ENCODE results near the gene AFF1. TPM values are rescaled to one million over a fixed set of nuclear protein-coding genes. Genes with fewer than 3 reads are reported as not detected.

Gene AFF1
- total RNA-seq, 1 experiment from 2014 or later, result 23.9 TPM

DNA sequence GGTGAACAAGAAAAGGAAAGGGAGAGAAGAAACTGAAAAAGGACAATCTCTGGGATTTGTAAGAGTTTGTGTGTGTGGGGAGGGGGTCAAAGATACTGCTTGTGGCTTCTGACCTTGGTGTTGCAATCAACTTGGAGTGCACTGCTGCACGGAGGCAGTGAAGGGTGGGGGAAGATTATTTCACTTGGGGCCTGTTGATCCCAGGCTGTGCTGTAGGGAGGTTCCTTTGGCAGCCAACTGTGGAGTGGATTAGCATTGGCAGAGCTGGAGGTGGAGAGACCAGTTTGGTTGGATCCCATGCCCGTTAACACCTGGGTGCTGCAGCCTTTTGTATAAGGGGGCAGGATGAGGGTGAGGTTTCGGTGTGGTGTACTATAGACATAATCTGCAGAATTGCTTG lies 38.2 kb downstream of the AFF1 start:
- no peak overlapping the region for H3K4me3 ChIP-seq (ENCODE audit: low read depth in 2 of 2, low read length in 2 of 2)
- H3K9me3 ChIP-seq (ENCODE audit: control insufficient read depth, insufficient read depth, low read depth, low read length), result no peaks in the 10 kb centered on the region
- peaks cover 5% of the 10 kb centered on the region; the same call in 1 of the 2 replicates for H3K4me1 ChIP-seq (ENCODE audit: control insufficient read depth, insufficient read depth, low read length)
- H3K36me3 ChIP-seq (ENCODE audit: control insufficient read depth, insufficient read depth, low read length), result no peaks in the 10 kb centered on the region
- BruUV-seq (replicated peaks), result no TSS peak
- in situ Hi-C loops (cut with HindIII; ENCODE audit: low pct_unique_long_range_greater_than_20kb, low sequenced_read_pairs) (no loop called here), intact Hi-C loops (cut with micrococcal nuclease; ENCODE audit: unreplicated experiment) (no loop called here)
- DNase-seq (ENCODE audit: low read depth, low spot score), result no peak
- ChIA-PET POLR2A (no interaction called here), CTCF (no interaction called here)
- no peak for ATAC-seq
- no peaks in the 10 kb centered on the region for H3K27me3 ChIP-seq (ENCODE audit: control insufficient read depth, insufficient read depth, low read length)
- H3K27ac ChIP-seq (ENCODE audit: low read length), result no peak overlapping the region
- TF ChIP-seq CTCF (IDR thresholded peaks at IDR 0.05) (no peak), SIN3A (IDR thresholded peaks at IDR 0.05; ENCODE audit: borderline replicate concordance, insufficient read depth, low read depth, low read length) (no peak), TCF7L2 (IDR thresholded peaks at IDR 0.05; ENCODE audit: low read depth, low read length) (no peak), POLR2AphosphoS5 (IDR thresholded peaks at IDR 0.05; ENCODE audit: low read depth, low read length) (no peak)
- TF ChIP-seq, protein P1, sequence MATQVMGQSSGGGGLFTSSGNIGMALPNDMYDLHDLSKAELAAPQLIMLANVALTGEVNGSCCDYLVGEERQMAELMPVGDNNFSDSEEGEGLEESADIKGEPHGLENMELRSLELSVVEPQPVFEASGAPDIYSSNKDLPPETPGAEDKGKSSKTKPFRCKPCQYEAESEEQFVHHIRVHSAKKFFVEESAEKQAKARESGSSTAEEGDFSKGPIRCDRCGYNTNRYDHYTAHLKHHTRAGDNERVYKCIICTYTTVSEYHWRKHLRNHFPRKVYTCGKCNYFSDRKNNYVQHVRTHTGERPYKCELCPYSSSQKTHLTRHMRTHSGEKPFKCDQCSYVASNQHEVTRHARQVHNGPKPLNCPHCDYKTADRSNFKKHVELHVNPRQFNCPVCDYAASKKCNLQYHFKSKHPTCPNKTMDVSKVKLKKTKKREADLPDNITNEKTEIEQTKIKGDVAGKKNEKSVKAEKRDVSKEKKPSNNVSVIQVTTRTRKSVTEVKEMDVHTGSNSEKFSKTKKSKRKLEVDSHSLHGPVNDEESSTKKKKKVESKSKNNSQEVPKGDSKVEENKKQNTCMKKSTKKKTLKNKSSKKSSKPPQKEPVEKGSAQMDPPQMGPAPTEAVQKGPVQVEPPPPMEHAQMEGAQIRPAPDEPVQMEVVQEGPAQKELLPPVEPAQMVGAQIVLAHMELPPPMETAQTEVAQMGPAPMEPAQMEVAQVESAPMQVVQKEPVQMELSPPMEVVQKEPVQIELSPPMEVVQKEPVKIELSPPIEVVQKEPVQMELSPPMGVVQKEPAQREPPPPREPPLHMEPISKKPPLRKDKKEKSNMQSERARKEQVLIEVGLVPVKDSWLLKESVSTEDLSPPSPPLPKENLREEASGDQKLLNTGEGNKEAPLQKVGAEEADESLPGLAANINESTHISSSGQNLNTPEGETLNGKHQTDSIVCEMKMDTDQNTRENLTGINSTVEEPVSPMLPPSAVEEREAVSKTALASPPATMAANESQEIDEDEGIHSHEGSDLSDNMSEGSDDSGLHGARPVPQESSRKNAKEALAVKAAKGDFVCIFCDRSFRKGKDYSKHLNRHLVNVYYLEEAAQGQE (IDR thresholded peaks at IDR 0.05; ENCODE audit: insufficient read depth in 1 of 2, low read depth in 2 of 2, low read length in 1 of 2), result no peak

GRCh38 chr4:86973668-86974067 lies 38.9 kb downstream of the AFF1 start:
- Histone ChIP-seq H3K4me3 (ENCODE audit: low read depth in 2 of 2, low read length in 2 of 2) (no peak overlapping the region), H3K4me1 (ENCODE audit: control insufficient read depth, insufficient read depth, low read length) (peaks cover 5% of the 10 kb centered on the region; the same call in 1 of the 2 replicates), H3K27ac (ENCODE audit: low read length) (no peak overlapping the region), H3K27me3 (ENCODE audit: control insufficient read depth, insufficient read depth, low read length) (no peaks in the 10 kb centered on the region), H3K36me3 (ENCODE audit: control insufficient read depth, insufficient read depth, low read length) (no peaks in the 10 kb centered on the region), H3K9me3 (ENCODE audit: control insufficient read depth, insufficient read depth, low read depth, low read length) (no peaks in the 10 kb centered on the region)
- in situ Hi-C loops (cut with HindIII; ENCODE audit: low pct_unique_long_range_greater_than_20kb, low sequenced_read_pairs) (no loop called here), intact Hi-C loops (cut with micrococcal nuclease; ENCODE audit: unreplicated experiment) (no loop called here)
- BruUV-seq (replicated peaks), result no TSS peak
- CTCF ChIA-PET, result no interaction called here
- ATAC-seq (no peak), DNase-seq (ENCODE audit: low read depth, low spot score) (no peak)
- POLR2A ChIA-PET, result no interaction called here
- TF ChIP-seq SIN3A (IDR thresholded peaks at IDR 0.05; ENCODE audit: borderline replicate concordance, insufficient read depth, low read depth, low read length) (no peak), TCF7L2 (IDR thresholded peaks at IDR 0.05; ENCODE audit: low read depth, low read length) (no peak), POLR2AphosphoS5 (IDR thresholded peaks at IDR 0.05; ENCODE audit: low read depth, low read length) (no peak), CTCF (IDR thresholded peaks at IDR 0.05) (no peak)
- TF ChIP-seq, protein P1 (IDR thresholded peaks at IDR 0.05; ENCODE audit: insufficient read depth in 1 of 2, low read depth in 2 of 2, low read length in 1 of 2), result no peak

Measured in Panc1 (cell line).